H9 (cell line): ENCODE measurements around the gene RAB17. TPM values are rescaled to one million over a fixed set of nuclear protein-coding genes. Genes with fewer than 3 reads are reported as not detected.

Experiments used
- DNase-seq: peaks from one replicate; pipeline ENCODE4 v3.0.0-alpha.2; 2017
- H2AFZ ChIP-seq: one replicate; pipeline ENCODE4 v1.6.1; 2013; ENCODE audit warnings: mild to moderate bottlenecking, low read length, control low read depth, moderate library complexity
- H2AK5ac ChIP-seq: 2 replicates; pipeline ENCODE4 v1.6.1; 2013; ENCODE audit warnings: low read length, control low read depth, mixed read lengths; ENCODE audit not compliant: insufficient read length
- H2BK120ac ChIP-seq: one replicate; pipeline ENCODE4 v1.6.1; 2013; ENCODE audit warnings: low read depth, mild to moderate bottlenecking, low read length, control low read depth, inconsistent platforms; ENCODE audit not compliant: poor library complexity, severe bottlenecking
- H2BK12ac ChIP-seq: 2 replicates; pipeline ENCODE4 v1.6.1; 2013; ENCODE audit warnings: low read length, control low read depth, mixed read lengths, low read depth; ENCODE audit not compliant: insufficient read length
- H2BK15ac ChIP-seq: 2 replicates; pipeline ENCODE4 v1.6.1; 2013; ENCODE audit warnings: low read depth, low read length, control low read depth
- H2BK20ac ChIP-seq: one replicate; pipeline ENCODE4 v1.6.1; 2013; ENCODE audit warnings: low read depth, mild to moderate bottlenecking, low read length, control low read depth, inconsistent platforms; ENCODE audit not compliant: poor library complexity, severe bottlenecking
- H2BK5ac ChIP-seq: 2 replicates; pipeline ENCODE4 v1.6.1; 2013; ENCODE audit warnings: low read length, control low read depth, mixed read lengths; ENCODE audit not compliant: insufficient read length
- H3K14ac ChIP-seq: 2 replicates; pipeline ENCODE4 v1.6.1; 2013; ENCODE audit warnings: low read length, control low read depth; ENCODE audit not compliant: insufficient read depth
- H3K18ac ChIP-seq: 2 replicates; pipeline ENCODE4 v1.6.1; 2013; ENCODE audit warnings: low read depth, mild to moderate bottlenecking, mixed read lengths, low read length, control low read depth; ENCODE audit not compliant: insufficient read length
- H3K23ac ChIP-seq: 2 replicates; pipeline ENCODE4 v1.6.1; 2013; ENCODE audit warnings: low read length, control low read depth, mixed read lengths, low read depth; ENCODE audit not compliant: insufficient read length
- H3K23me2 ChIP-seq: 2 replicates; pipeline ENCODE4 v1.6.1; 2013; ENCODE audit warnings: low read depth, mild to moderate bottlenecking, mixed read lengths, low read length, control low read depth; ENCODE audit not compliant: insufficient read length, poor library complexity, severe bottlenecking
- H3K27ac ChIP-seq: 2 replicates; pipeline ENCODE4 v1.5.1; 2013; ENCODE audit warnings: low read length, control low read depth, mixed read lengths, low read depth; ENCODE audit not compliant: insufficient read length
- H3K27me3 ChIP-seq: 2 replicates; pipeline ENCODE4 v1.6.1; 2013; ENCODE audit warnings: low read length, control low read depth, inconsistent platforms; ENCODE audit not compliant: insufficient read depth
- H3K4ac ChIP-seq: 2 replicates; pipeline ENCODE4 v1.6.1; 2013; ENCODE audit warnings: low read depth, mild to moderate bottlenecking, control low read depth, inconsistent platforms, low read length, moderate library complexity
- H3K4me1 ChIP-seq: 2 replicates; pipeline ENCODE4 v1.6.1; 2013; ENCODE audit warnings: low read length, control low read depth, inconsistent platforms; ENCODE audit not compliant: insufficient read depth
- H3K4me2 ChIP-seq: 2 replicates; pipeline ENCODE4 v1.6.1; 2013; ENCODE audit warnings: low read length, control low read depth, mixed read lengths; ENCODE audit not compliant: insufficient read length, insufficient read depth
- H3K56ac ChIP-seq: 2 replicates; pipeline ENCODE4 v1.6.1; 2013; ENCODE audit warnings: low read depth, mild to moderate bottlenecking, mixed read lengths, low read length, control low read depth; ENCODE audit not compliant: insufficient read length
- H3K79me1 ChIP-seq: 2 replicates; pipeline ENCODE4 v1.6.1; 2013; ENCODE audit warnings: low read depth, mild to moderate bottlenecking, moderate library complexity, low read length, control low read depth, inconsistent platforms; ENCODE audit not compliant: insufficient read depth, poor library complexity, severe bottlenecking
- H3K79me2 ChIP-seq: 2 replicates; pipeline ENCODE4 v1.6.1; 2013; ENCODE audit warnings: low read length, control low read depth, inconsistent platforms; ENCODE audit not compliant: insufficient read depth
- H3K9ac ChIP-seq: 2 replicates; pipeline ENCODE4 v1.6.1; 2013; ENCODE audit warnings: low read length, control low read depth, mixed read lengths; ENCODE audit not compliant: insufficient read length; ENCODE audit errors: extremely low read depth
- H3K9me3 ChIP-seq: one replicate; pipeline ENCODE4 v1.6.1; 2013; ENCODE audit warnings: low read depth, low read length, inconsistent platforms; ENCODE audit not compliant: control insufficient read depth
- H3T11ph ChIP-seq: one replicate; pipeline ENCODE4 v1.6.1; 2013; ENCODE audit warnings: mild to moderate bottlenecking, low read length, control low read depth, inconsistent platforms
- H4K20me1 ChIP-seq: one replicate; pipeline ENCODE4 v1.6.1; 2013; ENCODE audit not compliant: control insufficient read depth, insufficient read length, insufficient read depth
- H4K5ac ChIP-seq: 2 replicates; pipeline ENCODE4 v1.6.1; 2013; ENCODE audit warnings: low read depth, mild to moderate bottlenecking, mixed read lengths, low read length, control low read depth; ENCODE audit not compliant: insufficient read length
- H4K8ac ChIP-seq: replicated peaks from 2 replicates; pipeline ENCODE4 v1.6.1; 2013; ENCODE audit warnings: low read length, control low read depth, mixed read lengths, low read depth; ENCODE audit not compliant: insufficient read length
- H4K91ac ChIP-seq: 2 replicates; pipeline ENCODE4 v1.6.1; 2013; ENCODE audit warnings: low read depth, mild to moderate bottlenecking, moderate library complexity, mixed read lengths, low read length, control low read depth; ENCODE audit not compliant: insufficient read length
- H3K27ac Mint-ChIP-seq, 3 experiments: 2 replicates in 2 of 3; 3 replicates in 1 of 3; pipeline ENCODE4 v1.8.0; 2020 to 2021; ENCODE audit warnings: mixed read lengths in 3 of 3, mild to moderate bottlenecking in 1 of 3, moderate library complexity in 1 of 3
- H3K27me3 Mint-ChIP-seq: 2 replicates; pipeline ENCODE4 v1.8.0; 2021; ENCODE audit warnings: low read depth, mild to moderate bottlenecking, moderate library complexity, mixed read lengths
- H3K36me3 Mint-ChIP-seq, 3 experiments: 2 replicates in 2 of 3; 3 replicates in 1 of 3; pipeline ENCODE4 v1.8.0; 2020 to 2021; ENCODE audit warnings: low read depth in 3 of 3, mixed read lengths in 3 of 3; ENCODE audit not compliant: insufficient read depth in 1 of 3
- H3K4me1 Mint-ChIP-seq, 2 experiments: 2 replicates each; pipeline ENCODE4 v1.8.0; 2020; ENCODE audit warnings: mixed read lengths in 2 of 2
- H3K4me3 Mint-ChIP-seq, 2 experiments: 2 replicates in 1 of 2; 3 replicates in 1 of 2; pipeline ENCODE4 v1.8.0; 2020 to 2021; ENCODE audit warnings: mild to moderate bottlenecking in 2 of 2, mixed read lengths in 2 of 2, moderate library complexity in 1 of 2
- H3K9me3 Mint-ChIP-seq, 2 experiments: 2 replicates in 1 of 2; 3 replicates in 1 of 2; pipeline ENCODE4 v1.8.0; 2020; ENCODE audit warnings: mild to moderate bottlenecking in 2 of 2, mixed read lengths in 2 of 2, moderate library complexity in 1 of 2
- CTCF ChIP-seq: fragments of 200-600 bp; sonication (generic); conservative IDR thresholded peaks from 3 replicates; pipeline ENCODE4 v1.8.0; 2021; ENCODE audit warnings: antibody characterized with exemption, mild to moderate bottlenecking
- WGBS: extraction: QIAGEN DNeasy Blood & Tissue Kit; methylation state at CpG from one replicate; pipeline ENCODE4 v1.1.7; 2013; ENCODE audit warnings: missing lambda C conversion rate, low lambda C conversion rate, mixed read lengths; ENCODE audit not compliant: insufficient read length; ENCODE audit errors: extremely low coverage; 5-methylcytosine and 5-hydroxymethylcytosine counted together
- total RNA-seq: library from RNA; stranded (reverse); gene quantifications from 2 replicates; pipeline ENCODE4 v1.2.1, GENCODE V29; 2021

Gene RAB17
- total RNA-seq, 1 experiment from 2014 or later = 31.9 TPM

- no peak overlapping the region for H3K4ac ChIP-seq
- no peak overlapping the region for H3K4me2 ChIP-seq
- no peak for TF ChIP-seq CTCF
- H4K20me1 ChIP-seq = no peaks in the 10 kb centered on the region
- no peak overlapping the region for H3K14ac ChIP-seq
- DNase-seq = no peak
- H2BK20ac ChIP-seq = no peak overlapping the region
- H2BK120ac ChIP-seq = no peak overlapping the region
- no peak overlapping the region for H4K5ac ChIP-seq
- H3K9me3 ChIP-seq = no peaks in the 10 kb centered on the region
- no peak overlapping the region for H3K9ac ChIP-seq
- H4K8ac ChIP-seq = no peak overlapping the region
- no peak overlapping the region for H2AFZ ChIP-seq
- H3K4me1 ChIP-seq = no peaks in the 10 kb centered on the region
- no peaks in the 10 kb centered on the region for H3K79me2 ChIP-seq
- Mint-ChIP-seq H3K27ac (no peak overlapping the region), H3K4me3 (no peak overlapping the region), H3K9me3 (no peaks in the 10 kb centered on the region), H3K36me3 (no peaks in the 10 kb centered on the region; a peak in 2 of 7 replicates), H3K4me1 (peaks cover 5 to 6% of the 10 kb centered on the region in 2 experiments), H3K27me3 (peaks cover 11% of the 10 kb centered on the region)
- H3K27ac ChIP-seq = no peak overlapping the region
- WGBS = no CpG with 5 or more reads among the region's 11 CpGs
- no peak overlapping the region for H3K23ac ChIP-seq
- H2BK12ac ChIP-seq = no peak overlapping the region
- H3K18ac ChIP-seq = no peak overlapping the region
- no peaks in the 10 kb centered on the region for H3K23me2 ChIP-seq
- H2AK5ac ChIP-seq = no peak overlapping the region
- H2BK15ac ChIP-seq = no peak overlapping the region
- H3K56ac ChIP-seq = no peak overlapping the region
- no peak overlapping the region for H3T11ph ChIP-seq
- no peak overlapping the region for H4K91ac ChIP-seq
- no peaks in the 10 kb centered on the region for H3K79me1 ChIP-seq
- H2BK5ac ChIP-seq = no peak overlapping the region
- no peaks in the 10 kb centered on the region for H3K27me3 ChIP-seq
Measured at GRCh38 chr2:237527233-237527632, 63.3 kb downstream of the RAB17 start.
